DMS153 treated with DMSO at 0.1 percent for 48 hours (cell line): Measurements from ENCODE around the gene FOXD3.

Experiments used
- DNase-seq: peaks from one replicate; lab custom pipeline; 2025; ENCODE audit not compliant: unreplicated experiment; lab: John Stamatoyannopoulos, UW

FOXD3 gene

GRCh38 chr1:63320022-63320721 lies 2.2 kb upstream of the FOXD3 start:
- no peak for DNase-seq

GRCh38 chr1:63321066-63321784 lies 1.1 kb upstream of the FOXD3 start:
- no peak for DNase-seq

- DNase-seq: no peak
These were observed 618 bp upstream of the FOXD3 start for GRCh38 chr1:63321785-63322113.

- peak; percentile 24 for DNase-seq
These were observed 837 bp downstream of the FOXD3 start for GRCh38 chr1:63322944-63323864.

GRCh38 chr1:63323865-63324778 lies 1.8 kb downstream of the FOXD3 start:
- DNase-seq: no peak

- DNase-seq: no peak
These were observed 2.4 kb downstream of the FOXD3 start for GRCh38 chr1:63324779-63325119.

- no peak for DNase-seq
These were observed 3.1 kb downstream of the FOXD3 start for GRCh38 chr1:63325279-63325985.

GRCh38 chr1:63326106-63326472 lies 3.7 kb downstream of the FOXD3 start:
- DNase-seq: no peak

- DNase-seq: no peak
These were observed 4.4 kb downstream of the FOXD3 start for GRCh38 chr1:63326473-63327380.

GRCh38 chr1:63327417-63328054 lies 5.2 kb downstream of the FOXD3 start:
- DNase-seq: peak; percentile 20

GRCh38 chr1:63328122-63328521 lies 5.8 kb downstream of the FOXD3 start:
- no peak for DNase-seq

- no peak for DNase-seq
These were observed 6.4 kb downstream of the FOXD3 start for GRCh38 chr1:63328781-63329180.

GRCh38 chr1:63329621-63330330 lies 7.4 kb downstream of the FOXD3 start:
- DNase-seq: no peak

- no peak for DNase-seq
These were observed 8.1 kb downstream of the FOXD3 start for GRCh38 chr1:63330331-63330916.

GRCh38 chr1:63342402-63342801 lies 20.0 kb downstream of the FOXD3 start:
- DNase-seq: no peak

- DNase-seq: no peak
These were observed 21.6 kb downstream of the FOXD3 start for GRCh38 chr1:63343922-63344321.

GRCh38 chr1:63350320-63350719 lies 28.0 kb downstream of the FOXD3 start:
- DNase-seq: no peak

- DNase-seq: no peak
These were observed 30.4 kb downstream of the FOXD3 start for GRCh38 chr1:63352736-63353135.
